GM12878 (cell line): ENCODE results near the gene NUP214. TPM values are rescaled to one million over a fixed set of nuclear protein-coding genes. Genes with fewer than 3 reads are reported as not detected.

Source experiments
- BHLHE40 ChIP-seq, 2 experiments: fragments of 450-650 bp in 1 of 2; IDR thresholded peaks; 2 replicates each; pipeline ENCODE4 v1.6.1; 2011 to 2017; ENCODE audit warnings: low read depth in 2 of 2, borderline replicate concordance in 1 of 2, improper control_type of control experiment in 1 of 2, low read length in 1 of 2, mild to moderate bottlenecking in 1 of 2
- CBFB ChIP-seq: IDR thresholded peaks from 2 replicates; pipeline ENCODE4 v1.6.1; 2016; ENCODE audit warnings: antibody characterized with exemption, low read depth
- ETV6 ChIP-seq, 2 experiments: fragments of 450-650 bp in 1 of 2; IDR thresholded peaks in 1 of 2; conservative IDR thresholded peaks in 1 of 2; 2 replicates each; pipeline ENCODE4 v1.6.1; 2014; ENCODE audit warnings: antibody characterized with exemption in 1 of 2, borderline replicate concordance in 1 of 2, low read depth in 1 of 2, mild to moderate bottlenecking in 1 of 2, moderate library complexity in 1 of 2
- SPI1 ChIP-seq: IDR thresholded peaks from 2 replicates; pipeline ENCODE4 v1.6.1; 2011; ENCODE audit warnings: low read depth, mild to moderate bottlenecking, low read length, moderate library complexity, borderline replicate concordance; ENCODE audit not compliant: insufficient read depth
- STAT3 ChIP-seq: IDR thresholded peaks from 2 replicates; pipeline ENCODE4 v1.6.1; 2011; ENCODE audit warnings: low read depth, low read length, improper control_type of control experiment
- polyA plus RNA-seq, 11 experiments: library from polyadenylated mRNA; depleted of rRNA in 4 of 11; unstranded in 6 of 11; stranded (reverse) in 5 of 11; fragments of >200 nt; fragmentation: Nextera tagmentation in 4 of 11; fragmentation: Illumina TruSeq in 1 of 11; extraction: Ambion mirVana in 4 of 11; extraction: Trizol in 1 of 11; gene quantifications; 1 replicate in 1 of 11; 2 replicates in 10 of 11; pipeline versions ENCODE4 v1.2.1 to v1.2.3, GENCODE V29; 2011 to 2016; ENCODE audit warnings: inconsistent platforms in 2 of 11, missing spikeins in 2 of 11, low read depth in 1 of 11
- total RNA-seq, 4 experiments: library from RNA; depleted of rRNA in 3 of 4; stranded (reverse); fragments of >200 nt in 3 of 4; fragmentation: Illumina TruSeq in 1 of 4; extraction: Trizol in 1 of 4; gene quantifications; 2 replicates each; pipeline versions ENCODE4 v1.2.1 to v1.2.3, GENCODE V29; 2013 to 2021
- TF ChIP-seq, protein P1 (sequence below): IDR thresholded peaks from 2 replicates; pipeline ENCODE4 v1.6.1; 2011; ENCODE audit warnings: low read depth, mild to moderate bottlenecking, low read length, moderate library complexity, borderline replicate concordance; ENCODE audit errors: extremely low read depth
- TF ChIP-seq, protein P2 (sequence below): IDR thresholded peaks from 2 replicates; pipeline ENCODE4 v1.6.1; 2011; ENCODE audit warnings: mild to moderate bottlenecking, low read depth, low read length, moderate library complexity; ENCODE audit not compliant: insufficient replicate concordance
- TF ChIP-seq, protein P3 (sequence below), 3 experiments: IDR thresholded peaks in 2 of 3; conservative IDR thresholded peaks in 1 of 3; 2 replicates each; pipeline ENCODE4 v1.5.1; 2011; ENCODE audit warnings: low read depth in 3 of 3, low read length in 3 of 3, mild to moderate bottlenecking in 3 of 3, control low read depth in 2 of 3, moderate library complexity in 2 of 3, inconsistent platforms in 1 of 3, mixed read lengths in 1 of 3; ENCODE audit not compliant: control insufficient read depth in 2 of 3, insufficient read depth in 1 of 3; ENCODE audit errors: extremely low read depth in 1 of 3
- TF ChIP-seq, protein P4 (sequence below): IDR thresholded peaks from 2 replicates; pipeline ENCODE4 v1.6.1; 2011; ENCODE audit warnings: borderline replicate concordance, low read depth, mild to moderate bottlenecking, moderate library complexity, mixed read lengths, low read length; ENCODE audit not compliant: insufficient read depth; ENCODE audit errors: extremely low read length
- TF ChIP-seq, protein P5 (sequence below): fragments of 450-650 bp; IDR thresholded peaks from 2 replicates; pipeline ENCODE4 v1.6.1; 2017; ENCODE audit warnings: mild to moderate bottlenecking, moderate library complexity
- TF ChIP-seq, protein P6 (sequence below): IDR thresholded peaks from 2 replicates; pipeline ENCODE4 v1.6.1; 2012; ENCODE audit warnings: low read depth, low read length, improper control_type of control experiment
- TF ChIP-seq, protein P7 (sequence below): fragments of 450-650 bp; IDR thresholded peaks from 2 replicates; pipeline ENCODE4 v1.6.1; 2017; ENCODE audit warnings: antibody characterized with exemption, mild to moderate bottlenecking, moderate library complexity

The NUP214 gene
- total and polyA plus RNA-seq, 10 of the 15 experiments (the other 5 are each of a cell fraction or from before 2014, with no cell fraction given) = 11.7 to 53.8 (median 17.6) TPM

DNA sequence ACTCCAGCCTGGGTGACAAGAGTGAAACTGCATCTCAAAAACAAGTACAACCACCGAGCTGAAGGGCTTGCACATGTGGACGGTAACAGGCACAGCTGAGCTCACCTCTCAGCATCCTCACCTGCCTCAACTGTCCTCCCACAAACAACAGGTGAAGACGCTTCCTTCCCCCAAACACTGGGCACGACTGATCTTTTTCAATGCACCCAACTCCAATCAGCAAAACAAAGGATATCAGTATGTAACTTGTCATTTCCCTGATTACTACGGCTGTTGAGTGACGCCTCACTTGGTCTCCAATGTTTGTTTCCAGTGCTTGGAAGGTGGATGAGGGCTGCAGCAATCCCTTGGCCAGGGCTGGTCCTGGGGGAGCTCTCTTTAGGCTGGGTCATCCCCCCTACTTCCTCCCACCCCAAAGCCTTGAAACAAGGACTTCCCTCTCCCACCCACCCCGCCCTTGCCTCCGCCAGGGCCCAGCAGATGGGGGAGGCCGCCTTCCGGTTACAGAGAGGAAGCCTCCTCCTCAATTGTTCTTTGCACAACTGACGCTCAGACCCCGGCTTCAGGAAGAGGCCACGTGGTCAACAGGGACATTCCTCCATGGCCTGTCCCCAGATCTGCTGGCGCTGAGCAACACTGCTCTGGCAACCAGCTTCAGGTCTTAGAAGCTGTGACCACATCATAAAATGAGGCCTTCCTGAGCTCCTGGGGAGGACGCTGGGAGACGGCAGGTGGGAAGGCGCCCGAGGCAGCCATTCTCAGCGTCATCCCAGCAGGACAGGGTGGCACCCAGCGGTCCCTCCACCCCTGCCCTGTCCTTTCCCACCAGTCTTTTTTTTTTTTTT is 145.0 kb downstream of the NUP214 start (continued):
- TF ChIP-seq SPI1 (0 out of 2 replicates have a peak, but pooled peaks have one; percentile 44), CBFB (0 out of 2 replicates have a peak, but pooled peaks have one; percentile 24), BHLHE40 (IDR thresholded peaks at IDR 0.05; ENCODE audit: borderline replicate concordance in 1 of 2, low read depth in 2 of 2, low read length in 1 of 2) (0 out of 4 replicates have a peak, but pooled peaks of 1 of the 2 experiments have one; percentile 6), STAT3 (no peak), ETV6 (conservative IDR thresholded peaks at IDR 0.05 in 1 of 2, IDR thresholded peaks at IDR 0.05 in 1 of 2; ENCODE audit: borderline replicate concordance in 1 of 2, low read depth in 1 of 2) (peak in 1 of 2 experiments; percentile 49; a peak in 1 of 4 replicates)
- TF ChIP-seq, protein P1, sequence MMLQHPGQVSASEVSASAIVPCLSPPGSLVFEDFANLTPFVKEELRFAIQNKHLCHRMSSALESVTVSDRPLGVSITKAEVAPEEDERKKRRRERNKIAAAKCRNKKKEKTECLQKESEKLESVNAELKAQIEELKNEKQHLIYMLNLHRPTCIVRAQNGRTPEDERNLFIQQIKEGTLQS = 0 out of 2 replicates have a peak, but pooled peaks have one; percentile 30
- TF ChIP-seq, protein P2, sequence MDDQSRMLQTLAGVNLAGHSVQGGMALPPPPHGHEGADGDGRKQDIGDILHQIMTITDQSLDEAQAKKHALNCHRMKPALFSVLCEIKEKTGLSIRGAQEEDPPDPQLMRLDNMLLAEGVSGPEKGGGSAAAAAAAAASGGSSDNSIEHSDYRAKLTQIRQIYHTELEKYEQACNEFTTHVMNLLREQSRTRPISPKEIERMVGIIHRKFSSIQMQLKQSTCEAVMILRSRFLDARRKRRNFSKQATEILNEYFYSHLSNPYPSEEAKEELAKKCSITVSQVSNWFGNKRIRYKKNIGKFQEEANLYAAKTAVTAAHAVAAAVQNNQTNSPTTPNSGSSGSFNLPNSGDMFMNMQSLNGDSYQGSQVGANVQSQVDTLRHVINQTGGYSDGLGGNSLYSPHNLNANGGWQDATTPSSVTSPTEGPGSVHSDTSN = peak; percentile 54
- TF ChIP-seq, protein P3, sequence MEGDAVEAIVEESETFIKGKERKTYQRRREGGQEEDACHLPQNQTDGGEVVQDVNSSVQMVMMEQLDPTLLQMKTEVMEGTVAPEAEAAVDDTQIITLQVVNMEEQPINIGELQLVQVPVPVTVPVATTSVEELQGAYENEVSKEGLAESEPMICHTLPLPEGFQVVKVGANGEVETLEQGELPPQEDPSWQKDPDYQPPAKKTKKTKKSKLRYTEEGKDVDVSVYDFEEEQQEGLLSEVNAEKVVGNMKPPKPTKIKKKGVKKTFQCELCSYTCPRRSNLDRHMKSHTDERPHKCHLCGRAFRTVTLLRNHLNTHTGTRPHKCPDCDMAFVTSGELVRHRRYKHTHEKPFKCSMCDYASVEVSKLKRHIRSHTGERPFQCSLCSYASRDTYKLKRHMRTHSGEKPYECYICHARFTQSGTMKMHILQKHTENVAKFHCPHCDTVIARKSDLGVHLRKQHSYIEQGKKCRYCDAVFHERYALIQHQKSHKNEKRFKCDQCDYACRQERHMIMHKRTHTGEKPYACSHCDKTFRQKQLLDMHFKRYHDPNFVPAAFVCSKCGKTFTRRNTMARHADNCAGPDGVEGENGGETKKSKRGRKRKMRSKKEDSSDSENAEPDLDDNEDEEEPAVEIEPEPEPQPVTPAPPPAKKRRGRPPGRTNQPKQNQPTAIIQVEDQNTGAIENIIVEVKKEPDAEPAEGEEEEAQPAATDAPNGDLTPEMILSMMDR (IDR thresholded peaks at IDR 0.05 in 2 of 3, conservative IDR thresholded peaks at IDR 0.05 in 1 of 3; ENCODE audit: control insufficient read depth in 2 of 3, extremely low read depth in 1 of 3, insufficient read depth in 1 of 3, low read depth in 3 of 3, low read length in 3 of 3) = no peak
- TF ChIP-seq, protein P4, sequence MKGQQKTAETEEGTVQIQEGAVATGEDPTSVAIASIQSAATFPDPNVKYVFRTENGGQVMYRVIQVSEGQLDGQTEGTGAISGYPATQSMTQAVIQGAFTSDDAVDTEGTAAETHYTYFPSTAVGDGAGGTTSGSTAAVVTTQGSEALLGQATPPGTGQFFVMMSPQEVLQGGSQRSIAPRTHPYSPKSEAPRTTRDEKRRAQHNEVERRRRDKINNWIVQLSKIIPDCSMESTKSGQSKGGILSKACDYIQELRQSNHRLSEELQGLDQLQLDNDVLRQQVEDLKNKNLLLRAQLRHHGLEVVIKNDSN = peak; percentile 72
- TF ChIP-seq, protein P5, sequence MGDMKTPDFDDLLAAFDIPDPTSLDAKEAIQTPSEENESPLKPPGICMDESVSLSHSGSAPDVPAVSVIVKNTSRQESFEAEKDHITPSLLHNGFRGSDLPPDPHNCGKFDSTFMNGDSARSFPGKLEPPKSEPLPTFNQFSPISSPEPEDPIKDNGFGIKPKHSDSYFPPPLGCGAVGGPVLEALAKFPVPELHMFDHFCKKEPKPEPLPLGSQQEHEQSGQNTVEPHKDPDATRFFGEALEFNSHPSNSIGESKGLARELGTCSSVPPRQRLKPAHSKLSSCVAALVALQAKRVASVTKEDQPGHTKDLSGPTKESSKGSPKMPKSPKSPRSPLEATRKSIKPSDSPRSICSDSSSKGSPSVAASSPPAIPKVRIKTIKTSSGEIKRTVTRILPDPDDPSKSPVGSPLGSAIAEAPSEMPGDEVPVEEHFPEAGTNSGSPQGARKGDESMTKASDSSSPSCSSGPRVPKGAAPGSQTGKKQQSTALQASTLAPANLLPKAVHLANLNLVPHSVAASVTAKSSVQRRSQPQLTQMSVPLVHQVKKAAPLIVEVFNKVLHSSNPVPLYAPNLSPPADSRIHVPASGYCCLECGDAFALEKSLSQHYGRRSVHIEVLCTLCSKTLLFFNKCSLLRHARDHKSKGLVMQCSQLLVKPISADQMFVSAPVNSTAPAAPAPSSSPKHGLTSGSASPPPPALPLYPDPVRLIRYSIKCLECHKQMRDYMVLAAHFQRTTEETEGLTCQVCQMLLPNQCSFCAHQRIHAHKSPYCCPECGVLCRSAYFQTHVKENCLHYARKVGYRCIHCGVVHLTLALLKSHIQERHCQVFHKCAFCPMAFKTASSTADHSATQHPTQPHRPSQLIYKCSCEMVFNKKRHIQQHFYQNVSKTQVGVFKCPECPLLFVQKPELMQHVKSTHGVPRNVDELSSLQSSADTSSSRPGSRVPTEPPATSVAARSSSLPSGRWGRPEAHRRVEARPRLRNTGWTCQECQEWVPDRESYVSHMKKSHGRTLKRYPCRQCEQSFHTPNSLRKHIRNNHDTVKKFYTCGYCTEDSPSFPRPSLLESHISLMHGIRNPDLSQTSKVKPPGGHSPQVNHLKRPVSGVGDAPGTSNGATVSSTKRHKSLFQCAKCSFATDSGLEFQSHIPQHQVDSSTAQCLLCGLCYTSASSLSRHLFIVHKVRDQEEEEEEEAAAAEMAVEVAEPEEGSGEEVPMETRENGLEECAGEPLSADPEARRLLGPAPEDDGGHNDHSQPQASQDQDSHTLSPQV = 0 out of 2 replicates have a peak, but pooled peaks have one; percentile 25
- TF ChIP-seq, protein P6, sequence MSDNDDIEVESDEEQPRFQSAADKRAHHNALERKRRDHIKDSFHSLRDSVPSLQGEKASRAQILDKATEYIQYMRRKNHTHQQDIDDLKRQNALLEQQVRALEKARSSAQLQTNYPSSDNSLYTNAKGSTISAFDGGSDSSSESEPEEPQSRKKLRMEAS = peak; percentile 74
- TF ChIP-seq, protein P7, sequence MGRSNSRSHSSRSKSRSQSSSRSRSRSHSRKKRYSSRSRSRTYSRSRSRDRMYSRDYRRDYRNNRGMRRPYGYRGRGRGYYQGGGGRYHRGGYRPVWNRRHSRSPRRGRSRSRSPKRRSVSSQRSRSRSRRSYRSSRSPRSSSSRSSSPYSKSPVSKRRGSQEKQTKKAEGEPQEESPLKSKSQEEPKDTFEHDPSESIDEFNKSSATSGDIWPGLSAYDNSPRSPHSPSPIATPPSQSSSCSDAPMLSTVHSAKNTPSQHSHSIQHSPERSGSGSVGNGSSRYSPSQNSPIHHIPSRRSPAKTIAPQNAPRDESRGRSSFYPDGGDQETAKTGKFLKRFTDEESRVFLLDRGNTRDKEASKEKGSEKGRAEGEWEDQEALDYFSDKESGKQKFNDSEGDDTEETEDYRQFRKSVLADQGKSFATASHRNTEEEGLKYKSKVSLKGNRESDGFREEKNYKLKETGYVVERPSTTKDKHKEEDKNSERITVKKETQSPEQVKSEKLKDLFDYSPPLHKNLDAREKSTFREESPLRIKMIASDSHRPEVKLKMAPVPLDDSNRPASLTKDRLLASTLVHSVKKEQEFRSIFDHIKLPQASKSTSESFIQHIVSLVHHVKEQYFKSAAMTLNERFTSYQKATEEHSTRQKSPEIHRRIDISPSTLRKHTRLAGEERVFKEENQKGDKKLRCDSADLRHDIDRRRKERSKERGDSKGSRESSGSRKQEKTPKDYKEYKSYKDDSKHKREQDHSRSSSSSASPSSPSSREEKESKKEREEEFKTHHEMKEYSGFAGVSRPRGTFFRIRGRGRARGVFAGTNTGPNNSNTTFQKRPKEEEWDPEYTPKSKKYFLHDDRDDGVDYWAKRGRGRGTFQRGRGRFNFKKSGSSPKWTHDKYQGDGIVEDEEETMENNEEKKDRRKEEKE = no peak
